IMR-90 (cell line): ENCODE data around the gene ERBB4. TPM values are rescaled to one million over a fixed set of nuclear protein-coding genes. Genes with fewer than 3 reads are reported as not detected.

Experiments
- ATAC-seq: fragments of 200-7000 bp; cut with Tn5 transposase; 2 replicates; pipeline ENCODE4 v1.9.1; 2020; ENCODE audit warnings: low read depth, mild to moderate bottlenecking, moderate library complexity
- BruUV-seq: library from RNA; stranded (reverse); fragments of 400-500 nt; replicated peaks from 2 replicates; lab custom pipeline; 2021; lab: Mats Ljungman, UMichigan
- CTCF ChIA-PET: fragments of 300-600 bp; formaldehyde crosslinking; extraction: SDS; loops from one replicate; lab custom pipeline; 2021; ENCODE audit warnings: antibody characterized with exemption; lab: Yijun Ruan, JAX
- POLR2A ChIA-PET: fragments of 300-600 bp; sonication (Branson Sonifier 250); formaldehyde crosslinking; loops from one replicate; lab custom pipeline; 2022; ENCODE audit warnings: antibody characterized with exemption; ENCODE audit not compliant: unreplicated experiment; lab: Charles Lee
- DNase-seq: peaks from one replicate; pipeline ENCODE4 v3.0.0; 2013
- H2AFZ ChIP-seq: replicated peaks from 2 replicates; pipeline ENCODE3; 2013; ENCODE audit warnings: low read length, mild to moderate bottlenecking; ENCODE audit not compliant: poor library complexity
- H2AK5ac ChIP-seq: 2 replicates; pipeline ENCODE4 v1.6.1; 2013; ENCODE audit warnings: low read depth, low read length, inconsistent platforms
- H2AK9ac ChIP-seq: replicated peaks from 2 replicates; pipeline ENCODE3; 2013; ENCODE audit warnings: mild to moderate bottlenecking, low read depth, low read length, moderate library complexity; ENCODE audit not compliant: poor library complexity
- H2BK120ac ChIP-seq: 2 replicates; pipeline ENCODE4 v1.6.1; 2013; ENCODE audit warnings: low read depth, low read length, inconsistent platforms
- H2BK15ac ChIP-seq: 3 replicates; pipeline ENCODE4 v1.6.1; 2013; ENCODE audit warnings: low read depth, low read length, inconsistent platforms
- H2BK20ac ChIP-seq: 2 replicates; pipeline ENCODE4 v1.6.1; 2013; ENCODE audit warnings: low read depth, mild to moderate bottlenecking, inconsistent platforms, low read length, moderate library complexity
- H2BK5ac ChIP-seq: 2 replicates; pipeline ENCODE4 v1.6.1; 2013; ENCODE audit warnings: mild to moderate bottlenecking, low read depth, low read length, inconsistent platforms; ENCODE audit not compliant: poor library complexity, severe bottlenecking
- H3K14ac ChIP-seq: replicated peaks from 2 replicates; pipeline ENCODE4 v1.6.1; 2013; ENCODE audit warnings: low read depth, low read length, inconsistent platforms
- H3K18ac ChIP-seq: 2 replicates; pipeline ENCODE4 v1.6.1; 2013; ENCODE audit warnings: low read depth, low read length, control low read depth
- H3K23ac ChIP-seq: 2 replicates; pipeline ENCODE4 v1.6.1; 2013; ENCODE audit warnings: low read depth, low read length, inconsistent platforms
- H3K27ac ChIP-seq: 2 replicates; pipeline ENCODE4 v1.5.1; 2013; ENCODE audit warnings: mild to moderate bottlenecking, control low read depth, low read length; ENCODE audit not compliant: insufficient read depth
- H3K27me3 ChIP-seq: 2 replicates; pipeline ENCODE4 v1.6.1; 2013; ENCODE audit warnings: low read length; ENCODE audit not compliant: control insufficient read depth, insufficient read depth
- H3K36me3 ChIP-seq: 2 replicates; pipeline ENCODE4 v1.6.1; 2013; ENCODE audit warnings: low read length, mixed read lengths; ENCODE audit not compliant: control insufficient read depth, insufficient read depth
- H3K4ac ChIP-seq: 2 replicates; pipeline ENCODE4 v1.6.1; 2013; ENCODE audit warnings: low read depth, low read length, inconsistent platforms
- H3K4me1 ChIP-seq: 2 replicates; pipeline ENCODE4 v1.6.1; 2013; ENCODE audit warnings: low read length, mixed read lengths; ENCODE audit not compliant: control insufficient read depth, insufficient read depth
- H3K4me2 ChIP-seq: 2 replicates; pipeline ENCODE4 v1.6.1; 2013; ENCODE audit warnings: low read depth, mild to moderate bottlenecking, control low read depth, low read length, moderate library complexity
- H3K4me3 ChIP-seq: 2 replicates; pipeline ENCODE4 v1.5.1; 2013; ENCODE audit warnings: low read depth, mild to moderate bottlenecking, control low read depth, low read length, moderate library complexity; ENCODE audit not compliant: insufficient read depth
- H3K56ac ChIP-seq: 2 replicates; pipeline ENCODE4 v1.6.1; 2013; ENCODE audit warnings: low read length, inconsistent platforms; ENCODE audit not compliant: insufficient read depth; ENCODE audit errors: extremely low read depth
- H3K79me1 ChIP-seq, 2 experiments: 2 replicates each; pipeline ENCODE4 v1.6.1; 2013; ENCODE audit warnings: low read length in 2 of 2, inconsistent platforms in 1 of 2, low read depth in 1 of 2
- H3K9ac ChIP-seq: 2 replicates; pipeline ENCODE4 v1.6.1; 2013; ENCODE audit warnings: low read depth, low read length, control low read depth
- H3K9me1 ChIP-seq: 2 replicates; pipeline ENCODE4 v1.6.1; 2013; ENCODE audit warnings: low read length, inconsistent platforms; ENCODE audit not compliant: insufficient read depth
- H3K9me3 ChIP-seq: 2 replicates; pipeline ENCODE4 v1.6.1; 2013; ENCODE audit warnings: low read length; ENCODE audit not compliant: control insufficient read depth, insufficient read depth
- H4K20me1 ChIP-seq: 2 replicates; pipeline ENCODE4 v1.6.1; 2013; ENCODE audit warnings: low read length, inconsistent platforms; ENCODE audit not compliant: insufficient read depth
- H4K5ac ChIP-seq: 2 replicates; pipeline ENCODE4 v1.6.1; 2013; ENCODE audit warnings: mild to moderate bottlenecking, low read depth, low read length, control low read depth
- H4K8ac ChIP-seq, 2 experiments: 2 replicates each; pipeline ENCODE4 v1.6.1; 2013; ENCODE audit warnings: low read depth in 2 of 2, low read length in 2 of 2, control low read depth in 1 of 2, inconsistent platforms in 1 of 2
- H4K91ac ChIP-seq: 2 replicates; pipeline ENCODE4 v1.6.1; 2013; ENCODE audit warnings: low read depth, low read length, inconsistent platforms; ENCODE audit not compliant: insufficient read depth
- BHLHE40 ChIP-seq: fragments of 150-350 bp; IDR thresholded peaks from 2 replicates; pipeline ENCODE4 v1.6.1; 2016; ENCODE audit warnings: mild to moderate bottlenecking, low read depth, low read length
- CEBPB ChIP-seq: IDR thresholded peaks from 2 replicates; pipeline ENCODE4 v1.6.1; 2012; ENCODE audit warnings: low read depth, low read length, improper control_type of control experiment
- CHD1 ChIP-seq: IDR thresholded peaks from 2 replicates; pipeline ENCODE4 v1.6.1; 2012; ENCODE audit warnings: low read depth, low read length, improper control_type of control experiment
- CTCF ChIP-seq: conservative IDR thresholded peaks from 2 replicates; pipeline ENCODE4 v1.5.1; 2012; ENCODE audit warnings: mild to moderate bottlenecking, low read depth, low read length, improper control_type of control experiment
- ELK1 ChIP-seq: fragments of 150-350 bp; IDR thresholded peaks from 2 replicates; pipeline ENCODE4 v1.6.1; 2016; ENCODE audit warnings: low read depth, mild to moderate bottlenecking, low read length, moderate library complexity, borderline replicate concordance
- FOS ChIP-seq: fragments of 150-350 bp; IDR thresholded peaks from 2 replicates; pipeline ENCODE4 v1.6.1; 2016; ENCODE audit warnings: low read depth, low read length
- MAFK ChIP-seq: IDR thresholded peaks from 2 replicates; pipeline ENCODE4 v1.6.1; 2012; ENCODE audit warnings: low read depth, low read length, improper control_type of control experiment
- MAZ ChIP-seq: IDR thresholded peaks from 2 replicates; pipeline ENCODE4 v1.6.1; 2012; ENCODE audit warnings: low read depth, mild to moderate bottlenecking, low read length, improper control_type of control experiment, moderate library complexity, borderline replicate concordance
- MXI1 ChIP-seq: IDR thresholded peaks from 2 replicates; pipeline ENCODE4 v1.6.1; 2012; ENCODE audit warnings: low read depth, mild to moderate bottlenecking, low read length, moderate library complexity, borderline replicate concordance
- NFE2L2 ChIP-seq: fragments of 150-350 bp; IDR thresholded peaks from 2 replicates; pipeline ENCODE4 v1.6.1; 2016; ENCODE audit warnings: low read depth, mild to moderate bottlenecking, low read length
- POLR2A ChIP-seq: IDR thresholded peaks from 2 replicates; pipeline ENCODE4 v1.6.1; 2012; ENCODE audit warnings: mild to moderate bottlenecking, low read depth, low read length
- RAD21 ChIP-seq: IDR thresholded peaks from 2 replicates; pipeline ENCODE4 v1.6.1; 2012; ENCODE audit warnings: low read length, improper control_type of control experiment
- RCOR1 ChIP-seq: IDR thresholded peaks from 2 replicates; pipeline ENCODE4 v1.6.1; 2012; ENCODE audit warnings: mild to moderate bottlenecking, low read length, improper control_type of control experiment; ENCODE audit not compliant: insufficient replicate concordance
- RFX5 ChIP-seq: IDR thresholded peaks from 2 replicates; pipeline ENCODE4 v1.8.0; 2012; ENCODE audit warnings: low read depth, mild to moderate bottlenecking, low read length, moderate library complexity
- SMC3 ChIP-seq: fragments of 150-350 bp; IDR thresholded peaks from 2 replicates; pipeline ENCODE4 v1.6.1; 2016; ENCODE audit warnings: low read depth, mild to moderate bottlenecking, antibody characterized with exemption, low read length, moderate library complexity
- USF2 ChIP-seq: fragments of 150-350 bp; IDR thresholded peaks from 2 replicates; pipeline ENCODE4 v1.6.1; 2017; ENCODE audit warnings: mild to moderate bottlenecking, antibody characterized with exemption, low read length, low read depth
- dilution Hi-C: fragments of 300-500 bp; cut with HindIII; formaldehyde crosslinking; loops from one replicate; pipeline ENCODE4 v1.14.3; 2018; ENCODE audit warnings: low sequenced_read_pairs; ENCODE audit not compliant: unreplicated experiment
- in situ Hi-C: fragments of 300-500 bp; cut with MboI; formaldehyde crosslinking; loops from 3 replicates; pipeline ENCODE4 v1.14.3; 2019; ENCODE audit warnings: low sequenced_read_pairs, inconsistent platforms, mixed read lengths
- intact Hi-C: fragments of 100-400 bp; cut with micrococcal nuclease; formaldehyde crosslinking; loops from 2 replicates; pipeline ENCODE4 v1.10.0; 2022
- polyA plus RNA-seq, 3 experiments: library from polyadenylated mRNA; depleted of rRNA; stranded (reverse); fragments of >200 nt; gene quantifications; 2 replicates each; pipeline ENCODE4 v1.2.3, GENCODE V29; 2012; ENCODE audit warnings: low replicate concordance in 1 of 3
- total RNA-seq: library from RNA; depleted of rRNA; stranded (reverse); fragments of >200 nt; gene quantifications from 2 replicates; pipeline ENCODE4 v1.2.3, GENCODE V29; 2012

The ERBB4 gene
- total and polyA plus RNA-seq, 2 of the 4 experiments (the other 2 are of a cell fraction), result not detected

- DNase-seq, result no peak
- no peak overlapping the region for H2BK15ac ChIP-seq
- ATAC-seq, result no peak
- no peaks in the 10 kb centered on the region for H3K9me3 ChIP-seq
- no peaks in the 10 kb centered on the region for H3K4me1 ChIP-seq
- H3K79me1 ChIP-seq, result no peaks in the 10 kb centered on the region
- H2AK9ac ChIP-seq, result no peak overlapping the region
- no peak overlapping the region for H4K5ac ChIP-seq
- BruUV-seq, result no TSS peak
- H2BK5ac ChIP-seq, result no peak overlapping the region
- no peak overlapping the region for H3K18ac ChIP-seq
- no peak overlapping the region for H2AK5ac ChIP-seq
- dilution Hi-C loops (no loop called here), intact Hi-C loops (loop anchor here (5.0 kb wide), 1 partner anchor 1357 kb away; no protein-coding TSS in a partner anchor), in situ Hi-C loops (no loop called here)
- no peak overlapping the region for H3K4me2 ChIP-seq
- H2AFZ ChIP-seq, result no peak overlapping the region
- H4K20me1 ChIP-seq, result no peaks in the 10 kb centered on the region
- no peaks in the 10 kb centered on the region for H3K9me1 ChIP-seq
- no peak overlapping the region for H3K56ac ChIP-seq
- ChIA-PET POLR2A (no interaction called here), CTCF (no interaction called here)
- H2BK120ac ChIP-seq, result no peak overlapping the region
- H4K8ac ChIP-seq, result no peak overlapping the region
- no peak overlapping the region for H3K4me3 ChIP-seq
- no peak overlapping the region for H3K23ac ChIP-seq
- no peak overlapping the region for H4K91ac ChIP-seq
- TF ChIP-seq CTCF (no peak), USF2 (no peak), CEBPB (no peak), BHLHE40 (no peak), MXI1 (no peak), POLR2A (no peak), CHD1 (no peak), FOS (no peak), RAD21 (no peak), ELK1 (no peak), NFE2L2 (no peak), SMC3 (no peak), RFX5 (no peak), MAZ (no peak), MAFK (no peak), RCOR1 (no peak)
- no peak overlapping the region for H3K4ac ChIP-seq
- H3K36me3 ChIP-seq, result no peaks in the 10 kb centered on the region
- H2BK20ac ChIP-seq, result no peak overlapping the region
- H3K9ac ChIP-seq, result no peak overlapping the region
- no peak overlapping the region for H3K27ac ChIP-seq
- no peaks in the 10 kb centered on the region for H3K27me3 ChIP-seq
- H3K14ac ChIP-seq, result no peak overlapping the region
Observed at GRCh38 chr2:212289301-212289700, 249.3 kb downstream of the ERBB4 start.
